Gastroesophageal sphincter (tissue), 3 donors: Measurements from ENCODE around the gene TET2.

ENCODE experiments used
- CTCF ChIP-seq, 4 experiments: fragments of 200-600 bp in 2 of 4; fragments of 450-650 bp in 2 of 4; sonication (generic) in 1 of 4; IDR thresholded peaks; one replicate each; pipeline ENCODE4 v1.5.1; 2017 to 2019; ENCODE audit warnings: antibody characterized with exemption in 4 of 4, mild to moderate bottlenecking in 2 of 4, moderate library complexity in 2 of 4
- EP300 ChIP-seq: sonication (generic); formaldehyde crosslinking; IDR thresholded peaks from one replicate; pipeline ENCODE4 v1.6.1; 2017; ENCODE audit warnings: antibody characterized with exemption, mild to moderate bottlenecking
- POLR2A ChIP-seq, 2 donors: fragments of 450-650 bp; IDR thresholded peaks; one replicate each; pipeline ENCODE4 v1.6.1; 2017; ENCODE audit warnings: antibody characterized with exemption in 2 of 2, mild to moderate bottlenecking in 2 of 2, moderate library complexity in 1 of 2
- POLR2AphosphoS5 ChIP-seq: sonication (generic); formaldehyde crosslinking; IDR thresholded peaks from one replicate; pipeline ENCODE4 v1.6.1; 2017; ENCODE audit warnings: antibody characterized with exemption

- TF ChIP-seq CTCF (IDR thresholded peaks at IDR 0.05) (no peak), POLR2AphosphoS5 (no peak), POLR2A (IDR thresholded peaks at IDR 0.05) (no peak), EP300 (no peak)
Observed at GRCh38 chr4:105277702-105278101, 131.0 kb downstream of the TET2 start.
